Endothelial cell (in vitro differentiated cells): ENCODE measurements around the gene FTO. TPM values are rescaled to one million over a fixed set of nuclear protein-coding genes. Genes with fewer than 3 reads are reported as not detected.

Experiments used
- DNase-seq: peaks from one replicate; pipeline ENCODE4 v3.0.0; 2021; ENCODE audit warnings: low spot score
- H3K27ac Mint-ChIP-seq: one replicate; pipeline ENCODE4 v1.8.0; 2021; ENCODE audit warnings: mixed read lengths, inconsistent platforms; ENCODE audit not compliant: unreplicated experiment
- H3K27me3 Mint-ChIP-seq: one replicate; pipeline ENCODE4 v1.8.0; 2021; ENCODE audit warnings: mild to moderate bottlenecking, moderate library complexity, mixed read lengths, inconsistent platforms; ENCODE audit not compliant: unreplicated experiment
- H3K36me3 Mint-ChIP-seq: one replicate; pipeline ENCODE4 v1.8.0; 2021; ENCODE audit warnings: mild to moderate bottlenecking, low read depth, mixed read lengths, inconsistent platforms; ENCODE audit not compliant: unreplicated experiment
- H3K4me1 Mint-ChIP-seq: one replicate; pipeline ENCODE4 v1.8.0; 2021; ENCODE audit warnings: mild to moderate bottlenecking, mixed read lengths, inconsistent platforms; ENCODE audit not compliant: unreplicated experiment
- H3K4me3 Mint-ChIP-seq: one replicate; pipeline ENCODE4 v1.8.0; 2021; ENCODE audit warnings: mild to moderate bottlenecking, mixed read lengths, inconsistent platforms; ENCODE audit not compliant: unreplicated experiment
- H3K9me3 Mint-ChIP-seq: one replicate; pipeline ENCODE4 v1.8.0; 2021; ENCODE audit warnings: mixed read lengths, inconsistent platforms; ENCODE audit not compliant: unreplicated experiment
- CTCF ChIP-seq: fragments of 200-600 bp; sonication (generic); IDR thresholded peaks from one replicate; pipeline ENCODE4 v1.5.0; 2021; ENCODE audit warnings: antibody characterized with exemption; ENCODE audit not compliant: unreplicated experiment
- total RNA-seq: library from RNA; stranded (reverse); fragmentation: NEBNext Ultra II Directional; extraction: Animal tissue kit (Norgen Biotek cat#: 25700); gene quantifications from one replicate; pipeline ENCODE4 v1.2.1, GENCODE V29; 2021; ENCODE audit not compliant: unreplicated experiment

FTO gene
- total RNA-seq, 1 donor from 2014 or later = 83.8 TPM

GRCh38 chr16:53805113-53805512, 101.2 kb downstream of the FTO start:
- TF ChIP-seq CTCF = no peak
- H3K36me3 Mint-ChIP-seq = no peaks in the 10 kb centered on the region

GRCh38 chr16:53805752-53806151, 101.8 kb downstream of the FTO start:
- Mint-ChIP-seq H3K9me3 (no peaks in the 10 kb centered on the region), H3K27ac (no peak overlapping the region), H3K4me1 (peaks cover 16% of the 10 kb centered on the region), H3K27me3 (no peaks in the 10 kb centered on the region), H3K4me3 (no peak overlapping the region), H3K36me3 (no peaks in the 10 kb centered on the region)
- no peak for TF ChIP-seq CTCF
- DNase-seq = no peak

More at GRCh38 chr16:53805113-53805512, 101.2 kb downstream of the FTO start:
- DNase-seq = no peak
- H3K9me3 Mint-ChIP-seq = no peaks in the 10 kb centered on the region
- no peak overlapping the region for H3K27ac Mint-ChIP-seq
- no peak overlapping the region for H3K4me3 Mint-ChIP-seq
- H3K27me3 Mint-ChIP-seq = no peaks in the 10 kb centered on the region
- H3K4me1 Mint-ChIP-seq = peaks cover 9% of the 10 kb centered on the region

GRCh38 chr16:53809088-53809932, 105.4 kb downstream of the FTO start:
- no peak for DNase-seq
- H3K4me1 Mint-ChIP-seq = peaks cover 28% of the 10 kb centered on the region
- H3K36me3 Mint-ChIP-seq = peaks cover 6% of the 10 kb centered on the region
- H3K9me3 Mint-ChIP-seq = no peaks in the 10 kb centered on the region
- no peak for TF ChIP-seq CTCF
- no peak overlapping the region for H3K27ac Mint-ChIP-seq
- H3K27me3 Mint-ChIP-seq = peaks cover 4% of the 10 kb centered on the region
- H3K4me3 Mint-ChIP-seq = no peak overlapping the region

GRCh38 chr16:53812914-53813313, 109.0 kb downstream of the FTO start:
- peaks cover 30% of the 10 kb centered on the region for H3K4me1 Mint-ChIP-seq
- H3K4me3 Mint-ChIP-seq = peak overlapping the region; percentile 16
- H3K9me3 Mint-ChIP-seq = no peaks in the 10 kb centered on the region
- peaks cover 16% of the 10 kb centered on the region for H3K36me3 Mint-ChIP-seq
- H3K27ac Mint-ChIP-seq = no peak overlapping the region
- H3K27me3 Mint-ChIP-seq = peaks cover 4% of the 10 kb centered on the region
- DNase-seq = no peak
- no peak for TF ChIP-seq CTCF

- DNase-seq = no peak
- H3K27me3 Mint-ChIP-seq = peaks cover 4% of the 10 kb centered on the region
- peaks cover 25% of the 10 kb centered on the region for H3K4me1 Mint-ChIP-seq
- no peaks in the 10 kb centered on the region for H3K9me3 Mint-ChIP-seq
- H3K27ac Mint-ChIP-seq = no peak overlapping the region
- H3K4me3 Mint-ChIP-seq = no peak overlapping the region
- peaks cover 16% of the 10 kb centered on the region for H3K36me3 Mint-ChIP-seq
- TF ChIP-seq CTCF = no peak
Measured at GRCh38 chr16:53814801-53815200, 110.8 kb downstream of the FTO start.
